Uterus (tissue), 2 donors: ENCODE measurements around the gene RARB.

Experiments used
- CTCF ChIP-seq, 4 experiments: fragments of 200-600 bp in 2 of 4; fragments of 450-650 bp in 2 of 4; sonication (generic) in 2 of 4; IDR thresholded peaks; one replicate each; pipeline ENCODE4 v1.5.1; 2016 to 2019; ENCODE audit warnings: antibody characterized with exemption in 4 of 4, mild to moderate bottlenecking in 2 of 4, moderate library complexity in 1 of 4
- POLR2A ChIP-seq, 2 donors: fragments of 450-650 bp; IDR thresholded peaks; one replicate each; pipeline ENCODE4 v1.6.1; 2016; ENCODE audit warnings: antibody characterized with exemption in 2 of 2, mild to moderate bottlenecking in 1 of 2, moderate library complexity in 1 of 2

GRCh38 chr3:25520926-25521559, 93.0 kb downstream of the RARB start:
- TF ChIP-seq CTCF (IDR thresholded peaks at IDR 0.05) (no peak), POLR2A (IDR thresholded peaks at IDR 0.05) (no peak)
